ENCODE results near the gene DNASE1L1.
A peak's percentile ranks its signal among the peaks of the same experiment; 100 is the strongest.
"Not testable (repeated sequence)": the region's sequence is repeated elsewhere in the genome, so short reads cannot be mapped to it uniquely, and the experiment has no call there.

DNASE1L1 gene

DNA sequence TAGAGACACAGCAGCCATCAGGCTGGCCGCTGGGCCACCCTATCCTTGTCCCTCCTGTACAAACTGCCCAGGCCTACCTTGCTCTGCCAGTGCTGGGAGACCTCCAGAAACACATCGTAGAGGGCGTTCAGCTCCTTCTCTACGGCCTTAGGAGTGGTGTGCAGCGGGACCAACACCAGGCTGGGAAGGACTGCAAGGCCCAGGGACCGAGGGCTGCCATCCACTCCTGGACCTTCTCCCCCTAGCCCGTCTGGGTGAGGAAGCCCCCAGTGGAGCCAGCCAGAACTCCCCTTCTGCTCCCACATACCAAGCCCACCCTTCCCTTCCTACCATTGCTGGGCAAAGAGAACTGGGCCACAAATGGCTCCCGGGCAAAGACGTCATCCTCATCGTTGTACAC lies 5.9 kb downstream of the DNASE1L1 start:
- DNase-seq = no peak

DNA sequence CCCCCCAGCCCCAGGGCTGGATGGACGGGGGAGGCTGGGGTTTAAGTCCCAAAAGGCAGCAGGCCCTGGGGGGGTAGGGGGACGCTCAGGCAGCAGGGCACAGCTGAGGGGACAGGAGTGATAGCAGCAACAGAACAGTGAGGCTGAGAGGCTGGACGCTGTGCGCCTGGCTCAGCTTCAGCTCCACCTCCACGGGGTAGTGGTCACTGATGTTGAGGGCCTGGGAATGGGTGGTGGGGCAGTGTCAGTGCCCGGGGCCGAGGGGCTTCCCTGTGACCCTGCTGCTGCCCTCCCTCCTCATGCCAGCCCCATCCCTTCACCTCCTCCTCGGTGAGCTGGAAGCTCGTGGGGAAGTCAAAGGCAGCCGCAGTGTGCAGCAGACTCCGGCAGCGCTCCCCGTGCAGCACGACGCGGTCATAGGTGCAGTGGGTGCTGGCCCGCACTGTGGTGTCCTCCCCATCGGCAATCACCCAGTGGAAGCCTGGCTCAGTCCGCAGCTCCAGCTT lies 6.4 kb downstream of the DNASE1L1 start:
- DNase-seq = no peak

GRCh38 chrX:154401918-154402621 lies 7.0 kb downstream of the DNASE1L1 start:
- DNase-seq = peak; percentile 11

- peak; percentile 24 for DNase-seq
Measured at GRCh38 chrX:154401045-154401799, 7.8 kb downstream of the DNASE1L1 start.

DNA sequence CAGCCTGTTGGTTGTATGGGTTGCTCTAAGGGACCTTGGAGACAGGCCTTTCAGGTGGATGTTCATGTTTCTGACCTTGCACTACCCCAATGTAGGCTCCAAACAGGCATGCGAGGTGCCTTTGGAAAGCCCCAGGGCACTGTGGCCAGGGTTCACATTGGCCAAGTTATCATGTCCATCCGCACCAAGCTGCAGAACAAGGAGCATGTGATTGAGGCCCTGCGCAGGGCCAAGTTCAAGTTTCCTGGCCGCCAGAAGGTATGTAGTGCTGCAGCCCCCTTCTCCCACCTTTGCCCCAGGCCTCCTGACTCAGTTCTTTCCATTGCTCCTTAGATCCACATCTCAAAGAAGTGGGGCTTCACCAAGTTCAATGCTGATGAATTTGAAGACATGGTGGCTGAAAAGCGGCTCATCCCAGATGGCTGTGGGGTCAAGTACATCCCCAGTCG lies 8.7 kb downstream of the DNASE1L1 start:
- not testable (repeated sequence) for DNase-seq

- no peak for DNase-seq
Measured at GRCh38 chrX:154399527-154400368, 9.3 kb downstream of the DNASE1L1 start.

- peak; percentile 90 for DNase-seq
Measured at GRCh38 chrX:154398668-154399526, 10.2 kb downstream of the DNASE1L1 start.

DNA sequence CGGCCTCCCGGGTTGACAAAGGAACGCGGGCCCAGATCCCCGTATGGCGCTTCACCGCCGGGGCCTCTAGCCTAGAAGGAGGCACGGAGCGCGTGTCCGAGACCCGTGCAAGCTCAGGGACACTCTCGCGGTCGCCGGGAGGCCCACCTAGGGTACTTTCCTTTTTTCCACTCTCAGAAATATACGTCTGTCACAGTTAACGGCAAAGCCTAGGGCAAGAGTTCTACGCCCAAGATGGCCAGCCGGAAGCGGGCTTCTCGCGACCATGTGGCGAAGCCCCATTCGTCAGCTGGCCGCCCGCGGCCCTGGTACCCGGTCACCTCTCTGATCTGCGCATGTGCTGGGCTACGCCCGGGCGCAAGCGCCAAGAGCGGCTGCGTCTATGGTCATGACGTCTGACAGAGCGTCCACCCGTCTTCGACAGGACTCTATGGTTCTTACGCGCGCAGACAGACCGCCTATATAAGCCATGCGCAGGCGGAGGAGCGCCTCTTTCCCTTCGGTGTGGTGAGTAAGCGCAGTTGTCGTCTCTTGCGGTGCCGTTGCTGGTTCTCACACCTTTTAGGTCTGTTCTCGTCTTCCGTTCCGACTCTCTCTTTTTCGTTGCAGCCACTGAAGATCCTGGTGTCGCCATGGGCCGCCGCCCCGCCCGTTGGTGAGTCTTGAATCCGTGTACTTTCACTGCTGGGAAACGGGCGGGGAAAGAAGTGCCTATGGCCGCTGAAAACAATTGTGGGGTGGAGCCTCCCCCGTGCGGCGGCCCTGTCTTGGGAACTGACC lies 11.0 kb downstream of the DNASE1L1 start, which contains the start of gene RPL10:
RPL10 (plus strand) TSS at position 490 of the 780 bp plus-strand sequence; CDS start at position 633, 143 bp downstream.
- DNase-seq = peak; percentile 97

DNA sequence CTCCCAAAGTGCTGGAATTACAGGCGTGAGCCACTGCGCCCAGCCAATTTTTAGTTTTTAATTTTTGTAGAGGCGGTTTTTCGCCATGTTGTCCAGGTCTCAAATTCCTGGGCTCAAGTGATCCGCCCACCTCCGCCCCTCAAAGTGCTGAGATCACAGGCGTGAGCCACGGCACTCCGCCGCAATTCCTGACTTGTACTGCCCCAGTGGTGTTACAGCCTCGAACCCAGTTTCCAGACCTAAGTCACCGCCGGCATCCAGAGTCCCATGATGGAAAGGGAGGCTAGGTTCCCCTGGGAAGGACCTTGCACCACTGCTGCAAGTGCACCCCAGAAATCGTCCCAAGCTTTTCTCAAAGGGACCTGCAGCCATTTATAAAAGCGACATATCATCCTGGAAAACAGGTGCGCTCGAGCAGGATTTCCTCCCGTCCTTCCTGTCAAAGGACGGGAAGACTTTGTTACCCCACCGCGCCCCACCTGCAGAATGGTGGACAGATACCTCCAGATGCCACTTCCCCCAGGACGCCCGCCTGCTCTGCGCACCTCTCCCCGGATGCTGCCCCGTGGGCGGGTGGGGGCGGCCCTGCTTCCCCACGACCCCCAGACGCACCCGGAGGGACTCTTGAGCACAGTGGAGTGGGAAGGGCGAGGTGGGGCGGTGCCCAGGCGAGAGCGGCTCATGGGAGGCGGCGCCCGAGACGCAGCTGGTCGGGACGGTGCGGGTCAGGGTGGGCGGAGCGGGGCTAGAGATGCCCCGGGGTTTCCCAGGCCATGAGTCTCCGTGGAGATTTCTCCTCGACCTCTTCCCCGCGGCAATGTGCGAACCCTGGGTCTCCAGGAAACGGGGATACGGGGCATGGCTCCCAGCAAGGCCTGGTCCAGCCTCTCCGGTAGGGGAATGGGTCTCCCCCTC lies 11.8 kb downstream of the DNASE1L1 start:
- DNase-seq = peak; percentile 82

- DNase-seq = not testable (repeated sequence)
Measured at GRCh38 chrX:154396363-154396762, 12.7 kb downstream of the DNASE1L1 start.

DNA sequence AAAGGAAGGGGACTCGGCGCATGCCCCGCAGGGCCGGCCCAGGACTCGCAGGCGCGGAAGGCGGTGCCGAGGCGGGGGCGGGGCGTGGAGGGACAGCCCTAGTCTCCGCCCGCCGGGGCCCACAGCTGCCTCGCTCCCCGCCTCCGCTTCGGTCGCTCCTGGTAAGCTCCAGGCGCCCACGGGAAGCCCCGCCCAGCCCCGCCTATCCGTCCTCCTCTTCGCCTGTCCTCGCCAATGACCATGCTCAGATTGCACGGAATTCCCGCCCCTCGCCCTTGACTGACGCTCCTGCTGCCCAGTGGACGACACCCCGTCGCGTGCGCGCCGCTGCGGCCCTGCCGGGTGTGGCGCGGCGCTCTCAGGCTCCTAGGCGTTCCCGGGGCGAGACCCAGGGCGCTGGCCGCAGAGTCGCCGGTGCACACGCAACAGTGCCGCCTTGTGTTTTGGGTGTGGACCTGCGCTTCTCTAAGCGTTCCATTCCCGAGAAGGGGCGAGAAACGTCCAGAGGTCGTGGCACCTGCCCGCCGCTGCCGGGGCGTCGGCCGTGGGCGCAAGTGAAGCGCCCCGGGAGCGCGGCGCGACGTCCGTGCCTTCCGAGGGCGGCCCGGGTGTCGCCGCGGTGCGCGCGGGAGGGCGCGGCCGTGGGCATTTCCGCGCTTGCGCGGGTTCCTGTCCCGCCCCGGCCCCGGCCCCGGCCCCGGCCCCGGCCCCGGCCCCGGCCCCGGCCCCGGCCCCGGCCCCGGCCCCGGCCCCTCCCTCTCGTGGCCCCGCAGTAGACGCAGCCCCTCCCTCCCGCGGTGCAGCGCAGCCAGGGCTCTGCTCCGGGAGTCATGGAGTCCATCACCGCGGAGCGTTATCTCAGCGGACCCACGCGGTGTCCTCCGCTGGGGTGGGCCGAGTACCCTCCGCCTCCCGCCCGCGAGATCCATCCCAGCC lies 19.0 kb downstream of the DNASE1L1 start:
- not testable (repeated sequence) for DNase-seq

DNA sequence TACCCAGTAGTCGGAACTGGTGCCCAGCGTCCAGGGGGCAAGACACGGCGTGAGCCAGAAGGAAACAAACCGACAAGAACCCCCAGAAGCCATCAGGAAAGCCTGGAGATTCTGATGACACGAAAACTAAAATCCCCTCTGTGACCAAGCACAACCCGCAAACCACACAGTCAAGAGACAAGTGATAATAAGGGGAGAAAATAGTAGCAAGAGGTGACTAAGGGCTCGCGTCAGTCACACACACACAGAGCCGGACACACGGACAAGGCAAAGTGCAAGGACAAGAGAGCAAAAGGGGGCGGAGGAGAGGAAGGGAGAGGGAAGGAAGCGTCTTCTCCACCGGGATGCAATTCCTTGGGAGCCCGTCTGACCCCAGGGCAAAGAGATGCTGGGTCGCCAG lies 20.4 kb downstream of the DNASE1L1 start:
- DNase-seq = not testable (repeated sequence)

DNA sequence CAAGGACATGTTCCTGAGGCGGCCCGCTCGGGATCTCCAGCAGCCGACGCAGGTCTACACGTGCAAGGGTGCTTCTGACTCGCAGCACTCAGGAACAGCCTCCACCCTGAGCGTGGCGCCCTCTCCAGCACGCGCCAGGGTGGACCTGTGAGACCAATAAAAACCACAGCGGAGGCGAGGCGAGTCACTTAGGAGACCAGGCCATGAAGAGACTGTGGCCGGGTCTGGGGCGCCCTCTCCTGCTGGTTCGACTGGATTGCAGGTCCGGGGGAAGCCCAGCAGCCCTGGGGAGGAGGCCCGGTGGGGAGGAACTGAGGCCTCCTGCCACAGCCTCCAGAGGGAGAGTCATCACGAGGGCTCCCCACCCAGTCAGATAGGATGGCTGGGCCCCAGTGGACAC lies 21.0 kb downstream of the DNASE1L1 start:
- not testable (repeated sequence) for DNase-seq

GRCh38 chrX:154384284-154384892 lies 24.7 kb downstream of the DNASE1L1 start:
- DNase-seq = no peak

- DNase-seq = no peak
Measured at GRCh38 chrX:154383359-154384283, 25.4 kb downstream of the DNASE1L1 start.

GRCh38 chrX:154382483-154383069 lies 26.5 kb downstream of the DNASE1L1 start:
- no peak for DNase-seq

DNA sequence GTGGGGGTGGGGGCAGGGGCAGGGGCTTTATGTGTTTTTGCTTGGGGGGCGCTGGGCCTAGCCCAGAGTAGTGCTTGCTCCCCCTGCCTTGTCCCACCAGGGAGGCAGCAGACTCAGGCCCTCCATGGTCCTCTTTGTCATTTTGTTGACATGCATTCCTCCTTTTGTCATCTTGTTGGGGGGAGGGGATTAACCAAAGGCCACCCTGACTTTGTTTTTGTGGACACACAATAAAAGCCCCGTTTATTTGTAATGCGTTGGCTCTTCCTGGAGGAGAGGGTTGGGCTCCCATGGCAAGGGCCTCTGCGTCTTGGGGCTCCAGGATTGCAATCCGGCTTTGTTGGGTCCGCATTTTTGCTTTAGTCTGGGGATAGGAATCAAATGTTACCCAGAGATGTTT lies 27.8 kb downstream of the DNASE1L1 start:
- DNase-seq = no peak

Data from RPMI8226 (cell line).